Upper lobe of left lung (tissue), 6 donors: Measurements from ENCODE around the gene GPD1L. TPM values are rescaled to one million over a fixed set of nuclear protein-coding genes. Genes with fewer than 3 reads are reported as not detected.

Source experiments
- ATAC-seq, 2 donors: fragments of 200-7000 bp; cut with Tn5 transposase; one replicate each; pipeline ENCODE4 v1.9.1; 2022; ENCODE audit warnings: mild to moderate bottlenecking in 2 of 2, moderate library complexity in 2 of 2; ENCODE audit not compliant: low FRiP score in 2 of 2
- DNase-seq, 2 donors: peaks; one replicate each; pipeline ENCODE4 v3.0.0-alpha.2; 2019 to 2020
- H3K27ac ChIP-seq, 4 donors: fragments of 200-600 bp; sonication (generic); one replicate each; pipeline ENCODE4 v1.5.1; 2016 to 2019
- H3K27me3 ChIP-seq, 4 donors: fragments of 200-600 bp; sonication (generic); one replicate each; pipeline ENCODE4 v1.5.1; 2017 to 2019
- H3K36me3 ChIP-seq, 4 donors: fragments of 200-600 bp; sonication (generic); one replicate each; pipeline ENCODE4 v1.5.1; 2016 to 2019
- H3K4me1 ChIP-seq, 4 donors: fragments of 200-600 bp; sonication (generic); one replicate each; pipeline ENCODE4 v1.5.1; 2018 to 2019
- H3K4me3 ChIP-seq, 4 donors: fragments of 200-600 bp; sonication (generic); one replicate each; pipeline ENCODE4 v1.5.1; 2017 to 2019; ENCODE audit warnings: mild to moderate bottlenecking in 2 of 4, moderate library complexity in 1 of 4
- H3K9me3 ChIP-seq, 4 donors: fragments of 200-600 bp; sonication (generic); one replicate each; pipeline ENCODE4 v1.5.1; 2018 to 2019
- CTCF ChIP-seq, 6 experiments: fragments of 450-650 bp in 4 of 6; fragments of 200-600 bp in 2 of 6; sonication (generic) in 2 of 6; IDR thresholded peaks; one replicate each; pipeline ENCODE4 v1.5.1; 2016 to 2019; ENCODE audit warnings: antibody characterized with exemption in 6 of 6
- EP300 ChIP-seq, 4 donors: sonication (generic); formaldehyde crosslinking; IDR thresholded peaks; one replicate each; pipeline ENCODE4 v1.5.1; 2017; ENCODE audit warnings: antibody characterized with exemption in 4 of 4, control low read depth in 2 of 4
- POLR2A ChIP-seq, 4 donors: fragments of 450-650 bp; IDR thresholded peaks; one replicate each; pipeline ENCODE4 v1.5.1; 2016 to 2017; ENCODE audit warnings: antibody characterized with exemption in 4 of 4, mild to moderate bottlenecking in 2 of 4
- POLR2AphosphoS5 ChIP-seq, 2 donors: sonication (generic); formaldehyde crosslinking; IDR thresholded peaks; one replicate each; pipeline ENCODE4 v1.5.1; 2017; ENCODE audit warnings: antibody characterized with exemption in 2 of 2
- WGBS, 2 donors: methylation state at CpG; one replicate each; pipeline ENCODE4 v1.1.5; 2017 to 2018; 5-methylcytosine and 5-hydroxymethylcytosine counted together
- total RNA-seq, 6 donors: library from RNA; depleted of rRNA in 4 of 6; stranded (reverse); fragments of >200 nt in 4 of 6; gene quantifications; one replicate each; pipeline versions ENCODE4 v1.1.0 to v1.2.1, GENCODE V29; 2016 to 2021
- donor health status: DM: no; HTN: no; CAD: no; lungs with moderate emphysema.
- donor health status: DM: no; HTN: yes; CAD: no; lungs with severe emphysema.

GPD1L gene
- total RNA-seq, 6 donors from 2014 or later: 50.8 to 221 (median 115) TPM

DNA sequence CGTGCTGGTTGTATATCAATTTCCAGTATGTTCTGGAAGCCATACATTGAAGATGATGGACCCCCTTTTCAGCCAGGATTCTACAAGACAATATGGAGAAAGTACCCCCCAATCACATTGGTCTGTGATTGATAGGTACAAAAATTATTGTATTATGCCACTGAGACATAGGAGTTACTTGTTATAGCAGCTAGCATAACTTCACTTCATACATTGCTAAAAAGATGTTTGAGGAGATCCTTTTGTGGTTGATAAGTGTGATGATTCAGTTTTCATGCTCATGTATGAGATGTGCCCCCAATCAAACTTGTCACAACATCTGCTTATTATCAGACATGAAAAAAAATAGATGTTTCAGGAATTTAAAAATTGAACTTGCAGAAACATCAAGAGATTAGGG is 66.0 kb downstream of the GPD1L start:
- 38 to 100% methylated on average over 1 of the region's 1 CpG for WGBS, 2 donors
- DNase-seq (no peak), ATAC-seq (no peak)
- Histone ChIP-seq H3K36me3 (peaks cover 0 to 14% (median 8%) of the 10 kb centered on the region in 4 donors), H3K27me3 (no peaks in the 10 kb centered on the region), H3K9me3 (peaks cover 0 to 6% (median 0%) of the 10 kb centered on the region in 4 donors), H3K4me1 (peaks cover 2 to 5% (median 5%) of the 10 kb centered on the region in 4 donors), H3K4me3 (no peak overlapping the region), H3K27ac (no peak overlapping the region)
- TF ChIP-seq POLR2A (IDR thresholded peaks at IDR 0.05): no peak
- no peak for TF ChIP-seq EP300 (IDR thresholded peaks at IDR 0.05)
- no peak for TF ChIP-seq CTCF (IDR thresholded peaks at IDR 0.05)
- TF ChIP-seq POLR2AphosphoS5 (IDR thresholded peaks at IDR 0.05): no peak

GRCh38 chr3:32175607-32176197 is 69.3 kb downstream of the GPD1L start:
- Histone ChIP-seq H3K27me3 (no peaks in the 10 kb centered on the region), H3K4me3 (no peak overlapping the region), H3K36me3 (peaks cover 0 to 3% (median 0%) of the 10 kb centered on the region in 4 donors), H3K27ac (no peak overlapping the region), H3K9me3 (peaks cover 0 to 6% (median 0%) of the 10 kb centered on the region in 4 donors), H3K4me1 (peaks cover 6 to 24% (median 14%) of the 10 kb centered on the region in 4 donors)
- DNase-seq: peak in 1 of 2 donors; percentile 30
- no peak for ATAC-seq
- 31 to 47% methylated on average over 7 of the region's 7 CpGs for WGBS, 2 donors
- TF ChIP-seq EP300 (IDR thresholded peaks at IDR 0.05) (no peak), POLR2A (IDR thresholded peaks at IDR 0.05) (no peak), POLR2AphosphoS5 (IDR thresholded peaks at IDR 0.05) (no peak), CTCF (IDR thresholded peaks at IDR 0.05) (peak; percentile 37 to 75 (median 45))

DNA sequence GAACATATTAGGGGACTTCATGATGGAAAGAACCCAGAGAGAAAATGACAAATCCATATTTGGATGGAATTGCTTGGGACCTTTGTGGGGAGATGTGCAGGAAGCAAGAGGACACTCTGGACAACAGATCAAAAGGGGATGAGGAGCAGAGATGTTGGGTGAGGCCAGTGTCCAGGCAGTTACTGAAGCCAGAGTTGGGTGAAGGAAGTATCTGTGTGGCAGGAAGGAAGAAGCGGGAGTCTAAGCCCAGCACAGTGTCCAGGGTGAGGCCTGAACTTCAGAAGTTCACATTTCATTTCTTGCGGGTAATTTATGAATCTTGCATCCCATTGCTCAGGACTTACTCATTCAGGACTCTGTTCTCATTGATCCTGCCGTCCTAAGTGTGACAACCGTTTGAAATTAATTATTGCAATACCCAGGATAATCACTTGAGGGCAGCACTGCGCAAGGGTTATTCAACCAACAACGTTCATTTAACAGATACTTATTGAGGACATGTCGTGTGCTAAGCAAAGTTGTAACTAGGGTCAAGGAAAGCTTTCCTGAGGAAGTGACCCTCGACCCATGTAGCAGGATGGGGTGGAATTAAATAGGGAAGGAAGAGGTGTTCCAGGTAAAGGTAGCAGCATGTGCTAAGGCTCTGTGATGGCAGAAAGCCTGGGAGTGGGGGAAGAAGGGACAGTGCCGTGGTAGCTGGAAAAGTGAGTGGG is 70.7 kb downstream of the GPD1L start:
- peaks cover 0 to 3% (median 0%) of the 10 kb centered on the region in 4 donors for H3K36me3 ChIP-seq
- peak; percentile 82 to 88 for ATAC-seq
- no peak overlapping the region for H3K4me3 ChIP-seq
- peak in 1 of 2 donors; percentile 41 for DNase-seq
- TF ChIP-seq CTCF (IDR thresholded peaks at IDR 0.05) (peak; percentile 48 to 79 (median 66)), EP300 (IDR thresholded peaks at IDR 0.05) (no peak)
- 11 to 16% methylated on average over 9 of the region's 9 CpGs for WGBS, 2 donors
- no peak overlapping the region for H3K27ac ChIP-seq
- H3K27me3 ChIP-seq: no peaks in the 10 kb centered on the region
- H3K4me1 ChIP-seq: peaks cover 6 to 28% (median 14%) of the 10 kb centered on the region in 4 donors
- H3K9me3 ChIP-seq: no peaks in the 10 kb centered on the region

DNA sequence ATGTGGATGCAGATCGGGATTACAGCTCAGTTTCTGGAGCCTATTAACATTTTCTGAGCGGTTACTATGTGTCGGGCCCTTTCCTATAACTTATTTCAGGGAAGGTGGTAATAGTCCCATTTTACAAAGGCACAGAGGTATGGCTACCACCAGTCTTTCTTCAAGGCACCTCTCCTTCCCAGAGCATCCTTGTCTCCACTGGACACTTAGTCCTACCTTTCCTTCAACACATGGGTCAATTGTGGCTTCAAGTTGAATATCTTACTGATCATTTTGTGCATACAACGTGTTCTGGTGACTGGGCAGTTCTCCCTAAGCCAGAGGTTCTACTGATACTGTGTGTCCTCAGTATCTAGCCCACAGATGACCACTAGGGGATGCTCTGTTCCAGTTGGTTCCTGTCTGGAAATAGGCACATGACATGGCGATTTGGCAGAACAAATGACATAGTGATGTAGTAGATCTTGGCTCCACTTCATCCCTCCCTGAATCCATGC is 71.3 kb downstream of the GPD1L start:
- H3K9me3 ChIP-seq: no peaks in the 10 kb centered on the region
- peak; percentile 87 to 93 for ATAC-seq
- peak in 1 of 2 donors; percentile 80 for DNase-seq
- H3K27me3 ChIP-seq: no peaks in the 10 kb centered on the region
- no peak overlapping the region for H3K27ac ChIP-seq
- H3K4me3 ChIP-seq: no peak overlapping the region
- WGBS, 2 donors: 18 to 25% methylated on average over 5 of the region's 5 CpGs
- H3K4me1 ChIP-seq: peaks cover 6 to 28% (median 14%) of the 10 kb centered on the region in 4 donors
- TF ChIP-seq EP300 (IDR thresholded peaks at IDR 0.05): no peak
- TF ChIP-seq POLR2A (IDR thresholded peaks at IDR 0.05): no peak
- peak in 1 of 2 donors; percentile 46 for TF ChIP-seq POLR2AphosphoS5 (IDR thresholded peaks at IDR 0.05)
- peak; percentile 61 to 89 (median 86) for TF ChIP-seq CTCF (IDR thresholded peaks at IDR 0.05)
- no peaks in the 10 kb centered on the region for H3K36me3 ChIP-seq
